ENCODE data around the gene CEMP1. TPM values are rescaled to one million over a fixed set of nuclear protein-coding genes. Genes with fewer than 3 reads are reported as not detected.

Gene CEMP1
- total RNA-seq, 4 donors from 2014 or later, result 3.6 to 7.8 (median 3.6) TPM

DNA sequence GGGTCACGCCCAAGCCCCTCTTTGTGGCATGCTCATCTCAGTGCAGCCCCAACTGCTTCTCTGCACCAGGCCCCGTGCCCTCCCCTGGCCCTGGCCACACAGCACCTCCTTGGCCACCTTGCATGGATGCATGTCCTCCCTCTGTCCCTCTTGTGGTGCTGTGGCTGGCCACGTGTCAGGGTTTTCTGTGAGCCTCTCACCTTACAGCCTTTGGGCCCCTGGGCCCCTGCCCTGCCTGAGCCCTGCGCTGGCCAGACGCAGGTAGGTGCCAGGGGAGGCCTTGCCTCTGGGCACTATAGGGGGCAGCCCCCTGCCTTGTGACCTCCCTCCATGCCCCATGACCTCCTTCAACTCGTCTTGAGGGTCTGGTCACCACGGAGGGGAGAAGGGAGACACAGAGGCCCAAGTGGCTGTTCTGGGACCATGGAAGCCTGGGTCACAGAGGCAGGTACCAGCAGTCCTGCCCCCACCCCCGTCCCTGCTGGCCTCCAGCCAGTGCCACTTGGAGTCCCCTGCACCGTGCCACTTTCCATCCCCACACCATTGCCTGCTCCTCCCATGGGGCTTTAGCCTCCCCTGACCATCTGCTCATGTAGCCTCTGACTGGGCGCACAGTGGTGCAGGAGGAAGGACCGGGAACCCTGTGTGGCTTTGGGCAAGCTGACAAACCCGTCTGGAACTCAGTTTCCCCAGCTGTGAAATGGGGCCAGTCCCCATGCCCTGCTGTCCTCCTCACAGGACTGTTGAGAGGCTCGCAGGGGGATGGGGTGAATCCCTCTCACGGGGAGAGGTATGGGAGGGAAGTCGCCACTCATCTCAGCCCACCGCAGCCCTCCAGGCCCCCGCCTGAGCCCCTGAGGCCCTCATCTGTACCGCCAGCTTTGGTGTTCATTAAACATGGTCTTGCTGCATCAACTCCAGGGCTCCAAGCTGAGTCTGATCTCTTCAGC is 29.0 kb downstream of the CEMP1 start:
- no peak for TF ChIP-seq POLR2A (IDR thresholded peaks at IDR 0.05)
- TF ChIP-seq, protein P1, sequence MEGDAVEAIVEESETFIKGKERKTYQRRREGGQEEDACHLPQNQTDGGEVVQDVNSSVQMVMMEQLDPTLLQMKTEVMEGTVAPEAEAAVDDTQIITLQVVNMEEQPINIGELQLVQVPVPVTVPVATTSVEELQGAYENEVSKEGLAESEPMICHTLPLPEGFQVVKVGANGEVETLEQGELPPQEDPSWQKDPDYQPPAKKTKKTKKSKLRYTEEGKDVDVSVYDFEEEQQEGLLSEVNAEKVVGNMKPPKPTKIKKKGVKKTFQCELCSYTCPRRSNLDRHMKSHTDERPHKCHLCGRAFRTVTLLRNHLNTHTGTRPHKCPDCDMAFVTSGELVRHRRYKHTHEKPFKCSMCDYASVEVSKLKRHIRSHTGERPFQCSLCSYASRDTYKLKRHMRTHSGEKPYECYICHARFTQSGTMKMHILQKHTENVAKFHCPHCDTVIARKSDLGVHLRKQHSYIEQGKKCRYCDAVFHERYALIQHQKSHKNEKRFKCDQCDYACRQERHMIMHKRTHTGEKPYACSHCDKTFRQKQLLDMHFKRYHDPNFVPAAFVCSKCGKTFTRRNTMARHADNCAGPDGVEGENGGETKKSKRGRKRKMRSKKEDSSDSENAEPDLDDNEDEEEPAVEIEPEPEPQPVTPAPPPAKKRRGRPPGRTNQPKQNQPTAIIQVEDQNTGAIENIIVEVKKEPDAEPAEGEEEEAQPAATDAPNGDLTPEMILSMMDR (IDR thresholded peaks at IDR 0.05), result no peak
- no peak overlapping the region for H3K4me3 ChIP-seq (replicated peaks in 1 of 3)
- no peaks in the 10 kb centered on the region for H3K27me3 ChIP-seq
- DNase-seq, result no peak
- no peaks in the 10 kb centered on the region for H3K9me3 ChIP-seq
- 55 to 65% methylated on average over 14 to 17 of the region's 18 CpGs for WGBS, 2 donors
- peak overlapping the region; percentile 13 to 90 (median 31) for H3K27ac ChIP-seq
- peaks cover 42 to 55% of the 10 kb centered on the region in 2 donors for H3K4me1 ChIP-seq
- intact Hi-C loops (cut with DNase I), result loop anchor here (5.0 kb wide), 3 partner anchors 75 to 305 kb away; partner anchors contain the start of genes ABCA3, CASKIN1 and CCNF
- H3K36me3 ChIP-seq, result no peaks in the 10 kb centered on the region

DNA sequence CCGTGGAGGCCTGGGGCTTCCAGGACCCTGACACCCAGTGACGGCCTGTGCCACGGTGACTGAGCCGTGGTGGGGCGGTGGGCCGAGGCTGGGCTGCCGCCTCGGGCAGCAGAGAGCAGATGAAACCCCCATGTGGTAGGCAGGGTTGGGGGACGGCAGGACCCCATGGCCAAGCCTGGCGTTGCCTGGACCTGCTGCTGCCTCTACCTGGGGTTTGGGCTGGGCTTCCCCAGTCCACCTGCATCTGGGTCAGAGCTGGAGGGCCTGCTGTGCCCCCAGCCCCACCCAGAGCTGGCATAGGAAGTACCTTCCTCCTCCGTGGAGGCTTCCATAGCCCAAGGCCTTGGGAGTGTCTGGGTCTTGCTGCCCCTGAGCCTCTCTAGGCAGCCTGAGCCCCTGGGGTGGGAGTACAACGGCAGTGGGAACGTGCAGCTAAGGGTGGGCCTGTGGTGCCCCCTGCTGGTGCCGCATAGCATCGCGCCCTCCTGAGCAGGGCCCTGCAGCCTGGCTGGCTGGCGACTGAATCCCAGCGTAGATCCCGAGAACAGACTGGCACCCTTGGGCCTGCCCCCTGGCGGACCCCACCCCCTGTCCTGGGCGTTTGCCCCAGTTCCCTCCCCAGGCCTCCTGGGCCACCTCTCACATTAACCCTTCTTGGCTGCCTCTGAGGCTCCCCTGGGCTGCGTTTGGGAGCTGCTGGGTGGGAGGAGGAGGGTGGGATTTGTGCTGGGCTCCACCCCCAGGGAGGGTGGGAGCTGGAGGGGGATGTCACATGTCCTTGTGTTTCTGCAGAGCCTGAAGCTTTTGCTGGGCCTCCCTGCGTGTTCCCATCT is 30.1 kb downstream of the CEMP1 start:
- 35 to 82% methylated on average over 7 to 18 of the region's 23 CpGs for WGBS, 2 donors
- TF ChIP-seq, protein P1 (IDR thresholded peaks at IDR 0.05), result peak; percentile 96 to 99 (median 98)
- TF ChIP-seq POLR2A (IDR thresholded peaks at IDR 0.05), result peak in 1 of 2 donors; percentile 5
- no peaks in the 10 kb centered on the region for H3K9me3 ChIP-seq

DNA sequence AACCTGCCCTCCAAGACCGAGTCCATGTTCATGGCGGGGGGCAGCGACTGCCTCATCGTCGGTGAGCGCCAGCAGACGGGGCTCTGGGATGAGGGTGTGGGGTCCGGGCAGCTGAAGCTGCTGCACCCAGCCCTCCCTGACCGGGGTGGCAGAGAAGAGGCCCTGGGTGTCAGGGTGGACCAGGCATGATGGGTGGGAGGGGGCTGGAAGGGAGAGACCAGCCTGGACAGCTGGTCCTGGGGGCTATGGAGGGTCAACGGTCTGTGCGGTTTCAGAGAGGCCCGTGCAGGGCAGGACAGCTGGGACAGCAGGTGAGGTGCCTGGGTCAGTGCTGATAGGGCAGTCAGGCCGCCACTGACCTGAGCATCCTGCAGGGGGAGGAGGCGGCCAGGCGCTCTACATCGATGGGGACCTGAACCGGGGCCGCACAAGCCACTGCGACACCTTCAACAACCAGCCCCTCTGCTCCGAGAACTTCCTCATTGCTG is 30.7 kb downstream of the CEMP1 start:
- Histone ChIP-seq H3K4me1 (peaks cover 43 to 61% of the 10 kb centered on the region in 2 donors), H3K4me3 (replicated peaks in 1 of 3) (no peak overlapping the region), H3K27ac (peak overlapping the region in 1 of 3 donors; percentile 90), H3K36me3 (peaks cover 0 to 10% of the 10 kb centered on the region in 2 donors), H3K9me3 (no peaks in the 10 kb centered on the region), H3K27me3 (no peaks in the 10 kb centered on the region)
- intact Hi-C loops (cut with DNase I), result loop anchor here (5.0 kb wide), 3 partner anchors 73 to 303 kb away; partner anchors contain the start of genes ABCA3, CASKIN1 and CCNF
- 84 to 89% methylated on average over 9 to 16 of the region's 20 CpGs for WGBS, 2 donors
- TF ChIP-seq POLR2A (IDR thresholded peaks at IDR 0.05), result no peak
- TF ChIP-seq, protein P1 (IDR thresholded peaks at IDR 0.05), result no peak
- DNase-seq, result no peak

More for the DNA sequence above, 30.1 kb downstream of the CEMP1 start:
- peaks cover 0 to 8% of the 10 kb centered on the region in 2 donors for H3K36me3 ChIP-seq
- intact Hi-C loops (cut with DNase I), result loop anchor here (5.0 kb wide), 3 partner anchors 74 to 304 kb away; partner anchors contain the start of genes ABCA3, CASKIN1 and CCNF
- peak overlapping the region in 2 of 3 donors; percentile 12 to 90 for H3K27ac ChIP-seq
- H3K27me3 ChIP-seq, result no peaks in the 10 kb centered on the region
- peaks cover 43 to 61% of the 10 kb centered on the region in 2 donors for H3K4me1 ChIP-seq
- DNase-seq, result peak; percentile 86 to 88
- no peak overlapping the region for H3K4me3 ChIP-seq (replicated peaks in 1 of 3)

DNA sequence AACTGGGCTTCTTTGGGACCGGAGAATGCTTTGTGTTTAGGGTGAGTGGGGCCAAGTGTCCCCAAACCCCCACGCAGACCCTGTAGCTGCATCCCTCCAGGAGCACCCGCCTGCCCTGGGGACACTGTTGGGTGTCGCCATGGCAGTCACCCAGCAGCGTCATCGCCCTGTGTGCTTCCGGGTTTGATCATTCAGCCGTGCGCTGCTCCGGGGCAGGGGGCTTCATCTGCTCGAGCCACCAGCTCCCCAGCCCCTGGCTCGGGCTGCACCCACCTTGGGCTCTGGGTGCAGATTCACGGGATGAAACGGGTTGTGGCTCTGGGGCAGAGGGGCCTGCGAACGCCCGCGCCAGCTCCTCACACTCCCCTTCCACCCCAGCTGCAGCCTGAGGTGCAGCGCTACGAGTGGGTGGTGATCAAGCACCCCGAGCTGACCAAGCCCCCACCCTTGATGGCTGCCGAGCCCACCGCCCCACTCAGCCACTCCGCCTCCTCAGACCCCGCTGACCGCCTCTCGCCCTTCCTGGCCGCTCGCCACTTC is 31.2 kb downstream of the CEMP1 start:
- Histone ChIP-seq H3K27ac (peak overlapping the region in 2 of 3 donors; percentile 79 to 90), H3K4me3 (replicated peaks in 1 of 3) (no peak overlapping the region), H3K4me1 (peaks cover 43 to 63% of the 10 kb centered on the region in 2 donors), H3K27me3 (no peaks in the 10 kb centered on the region), H3K36me3 (peaks cover 0 to 10% of the 10 kb centered on the region in 2 donors), H3K9me3 (no peaks in the 10 kb centered on the region)
- intact Hi-C loops (cut with DNase I), result loop anchor here (5.0 kb wide), 3 partner anchors 73 to 303 kb away; partner anchors contain the start of genes ABCA3, CASKIN1 and CCNF
- 93 to 95% methylated on average over 14 to 27 of the region's 29 CpGs for WGBS, 2 donors
- TF ChIP-seq, protein P1 (IDR thresholded peaks at IDR 0.05), result no peak
- no peak for DNase-seq

Measured in thyroid gland (tissue), 4 donors.